ENCODE data around the gene HOXD3. TPM values are rescaled to one million over a fixed set of nuclear protein-coding genes. Genes with fewer than 3 reads are reported as not detected.

HOXD3 gene
- total RNA-seq, 2 experiments from 2014 or later: not detected

GRCh38 chr2:176211110-176211509 lies 54.0 kb downstream of the HOXD3 start:
- DNase-seq (no peak), ATAC-seq (ENCODE audit: poor library complexity) (no peak)
- H3K9me3 Mint-ChIP-seq: no peaks in the 10 kb centered on the region
- no peak overlapping the region for H3K4me3 Mint-ChIP-seq
- no peak for TF ChIP-seq CTCF (IDR thresholded peaks at IDR 0.05)
- Histone ChIP-seq H3K36me3 (ENCODE audit: insufficient read depth, low read length) (no peaks in the 10 kb centered on the region), H3K27ac (ENCODE audit: low read depth in 1 of 2, low read length in 2 of 2) (no peak overlapping the region), H3K9me3 (ENCODE audit: control insufficient read depth in 1 of 2, insufficient read depth in 1 of 2, low read length in 2 of 2) (no peaks in the 10 kb centered on the region), H3K4me1 (ENCODE audit: insufficient read depth, low read length) (no peaks in the 10 kb centered on the region), H3K4me3 (ENCODE audit: low read length) (no peak overlapping the region), H3K27me3 (ENCODE audit: control insufficient read depth in 1 of 2, insufficient read depth in 2 of 2, low read length in 2 of 2) (peaks cover 0 to 4% of the 10 kb centered on the region in 2 experiments)
- H3K4me1 Mint-ChIP-seq (ENCODE audit: low read depth): no peaks in the 10 kb centered on the region
- intact Hi-C loops (cut with DNase I, micrococcal nuclease): no loop called here
- ChIA-PET CTCF (no interaction called here), POLR2A (no interaction called here)
- no peaks in the 10 kb centered on the region for H3K36me3 Mint-ChIP-seq (ENCODE audit: low read depth)
- H3K27me3 Mint-ChIP-seq: peaks cover 31% of the 10 kb centered on the region
- H3K27ac Mint-ChIP-seq: no peak overlapping the region

- Histone ChIP-seq H3K4me3 (ENCODE audit: low read length) (no peak overlapping the region), H3K27me3 (ENCODE audit: control insufficient read depth in 1 of 2, insufficient read depth in 2 of 2, low read length in 2 of 2) (peaks cover 0 to 4% of the 10 kb centered on the region in 2 experiments), H3K27ac (ENCODE audit: low read depth in 1 of 2, low read length in 2 of 2) (no peak overlapping the region), H3K36me3 (ENCODE audit: insufficient read depth, low read length) (no peaks in the 10 kb centered on the region), H3K4me1 (ENCODE audit: insufficient read depth, low read length) (no peaks in the 10 kb centered on the region), H3K9me3 (ENCODE audit: control insufficient read depth in 1 of 2, insufficient read depth in 1 of 2, low read length in 2 of 2) (no peaks in the 10 kb centered on the region)
- no peak for TF ChIP-seq CTCF (IDR thresholded peaks at IDR 0.05)
- Mint-ChIP-seq H3K4me3 (no peak overlapping the region), H3K27ac (no peak overlapping the region), H3K4me1 (ENCODE audit: low read depth) (no peaks in the 10 kb centered on the region), H3K36me3 (ENCODE audit: low read depth) (no peaks in the 10 kb centered on the region), H3K9me3 (no peaks in the 10 kb centered on the region), H3K27me3 (peaks cover 31% of the 10 kb centered on the region)
- ATAC-seq (ENCODE audit: poor library complexity) (no peak), DNase-seq (no peak)
- intact Hi-C loops (cut with DNase I, micrococcal nuclease): no loop called here
- POLR2A ChIA-PET: interaction anchor here (0.6 kb wide), 1 partner anchor 482 kb away, joined by 3 read pairs; no protein-coding TSS in a partner anchor
- CTCF ChIA-PET: no interaction called here
These were observed 55.2 kb downstream of the HOXD3 start for GRCh38 chr2:176212276-176212675.

- Mint-ChIP-seq H3K36me3 (ENCODE audit: low read depth) (no peaks in the 10 kb centered on the region), H3K27ac (no peak overlapping the region), H3K4me1 (ENCODE audit: low read depth) (no peaks in the 10 kb centered on the region), H3K4me3 (no peak overlapping the region), H3K9me3 (no peaks in the 10 kb centered on the region), H3K27me3 (peaks cover 31% of the 10 kb centered on the region)
- H3K9me3 ChIP-seq (ENCODE audit: control insufficient read depth in 1 of 2, insufficient read depth in 1 of 2, low read length in 2 of 2): no peaks in the 10 kb centered on the region
- ATAC-seq (ENCODE audit: poor library complexity) (no peak), DNase-seq (no peak)
- ChIA-PET CTCF (no interaction called here), POLR2A (no interaction called here)
- no peaks in the 10 kb centered on the region for H3K4me1 ChIP-seq (ENCODE audit: insufficient read depth, low read length)
- no peak overlapping the region for H3K4me3 ChIP-seq (ENCODE audit: low read length)
- no peaks in the 10 kb centered on the region for H3K36me3 ChIP-seq (ENCODE audit: insufficient read depth, low read length)
- no peak for TF ChIP-seq CTCF (IDR thresholded peaks at IDR 0.05)
- peaks cover 0 to 4% of the 10 kb centered on the region in 2 experiments for H3K27me3 ChIP-seq (ENCODE audit: control insufficient read depth in 1 of 2, insufficient read depth in 2 of 2, low read length in 2 of 2)
- H3K27ac ChIP-seq (ENCODE audit: low read depth in 1 of 2, low read length in 2 of 2): no peak overlapping the region
- intact Hi-C loops (cut with DNase I, micrococcal nuclease): no loop called here
These were observed 56.3 kb downstream of the HOXD3 start for GRCh38 chr2:176213406-176213805.

Small RNA genes lying within 50 kb of the gene (microRNA-seq; reads per million reads assigned to microRNA genes)
- gene MIR10B (ENCODE audit: borderline microRNAs expressed, borderline replicate concordance): 0.61 reads per million

Other genes with a start within 250 kb of the HOXD3 start
- 10 to 100 TPM; 12.7 to 15.8 TPM for gene LNPK, start 155.0 kb upstream of the HOXD3 start, total RNA-seq
- gene EVX2, start 73.3 kb upstream of the HOXD3 start, total RNA-seq: not detected
- not detected for gene HOXD13, start 64.6 kb upstream of the HOXD3 start, total RNA-seq
- not detected for gene HOXD12, start 57.5 kb upstream of the HOXD3 start, total RNA-seq
- not detected for gene HOXD11, start 50.0 kb upstream of the HOXD3 start, total RNA-seq
- gene HOXD10, start 40.5 kb upstream of the HOXD3 start, total RNA-seq: not detected
- gene HOXD9, start 34.6 kb upstream of the HOXD3 start, total RNA-seq: not detected
- not detected for gene HOXD8, start 27.6 kb upstream of the HOXD3 start, total RNA-seq
- not detected for gene HOXD4, start 5.8 kb upstream of the HOXD3 start, total RNA-seq
- gene HOXD1, start 31.4 kb downstream of the HOXD3 start, total RNA-seq: not detected
- gene MTX2, start 112.1 kb downstream of the HOXD3 start, total RNA-seq: 1 to 10 TPM; 5.0 to 5.2 TPM

Measured in CD4-positive, alpha-beta T cell (primary cell).